ENCODE results near the gene CEP70.
"Not testable (repeated sequence)": the region's sequence is repeated elsewhere in the genome, so short reads cannot be mapped to it uniquely, and the experiment has no call there.

The CEP70 gene

GRCh38 chr3:138567403-138567802 lies 26.7 kb downstream of the CEP70 start:
- no peak for TF ChIP-seq CTCF (IDR thresholded peaks at IDR 0.05; ENCODE audit: low read depth, low read length, missing control alignments)
- in situ Hi-C loops (cut with HindIII; ENCODE audit: low sequenced_read_pairs) = no loop called here
- no peak for DNase-seq (ENCODE audit: low read depth)
- H3K4me3 ChIP-seq (ENCODE audit: low read depth, low read length) = no peak overlapping the region

GRCh38 chr3:138566293-138566692 lies 27.8 kb downstream of the CEP70 start:
- DNase-seq (ENCODE audit: low read depth); H3K4me3 ChIP-seq (ENCODE audit: low read depth, low read length); in situ Hi-C loops (cut with HindIII; ENCODE audit: low sequenced_read_pairs): not testable (repeated sequence)

- H3K4me3 ChIP-seq (ENCODE audit: low read depth, low read length); DNase-seq (ENCODE audit: low read depth); in situ Hi-C loops (cut with HindIII; ENCODE audit: low sequenced_read_pairs): not testable (repeated sequence)
Observed at GRCh38 chr3:138562902-138563301, 31.2 kb downstream of the CEP70 start.

- in situ Hi-C loops (cut with HindIII; ENCODE audit: low sequenced_read_pairs) = no loop called here
- no peak for TF ChIP-seq CTCF (IDR thresholded peaks at IDR 0.05; ENCODE audit: low read depth, low read length, missing control alignments)
- no peak overlapping the region for H3K4me3 ChIP-seq (ENCODE audit: low read depth, low read length)
- no peak for DNase-seq (ENCODE audit: low read depth)
Observed at GRCh38 chr3:138560501-138560900, 33.6 kb downstream of the CEP70 start.

GRCh38 chr3:138559134-138559533 lies 34.9 kb downstream of the CEP70 start:
- in situ Hi-C loops (cut with HindIII; ENCODE audit: low sequenced_read_pairs) = no loop called here
- H3K4me3 ChIP-seq (ENCODE audit: low read depth, low read length) = no peak overlapping the region
- DNase-seq (ENCODE audit: low read depth) = no peak
- no peak for TF ChIP-seq CTCF (IDR thresholded peaks at IDR 0.05; ENCODE audit: low read depth, low read length, missing control alignments)

GRCh38 chr3:138554775-138555174 lies 39.3 kb downstream of the CEP70 start:
- H3K4me3 ChIP-seq (ENCODE audit: low read depth, low read length); in situ Hi-C loops (cut with HindIII; ENCODE audit: low sequenced_read_pairs); DNase-seq (ENCODE audit: low read depth): not testable (repeated sequence)

GRCh38 chr3:138550958-138551357 lies 43.1 kb downstream of the CEP70 start:
- H3K4me3 ChIP-seq (ENCODE audit: low read depth, low read length); DNase-seq (ENCODE audit: low read depth); in situ Hi-C loops (cut with HindIII; ENCODE audit: low sequenced_read_pairs): not testable (repeated sequence)

- in situ Hi-C loops (cut with HindIII; ENCODE audit: low sequenced_read_pairs) = no loop called here
- no peak for TF ChIP-seq CTCF (IDR thresholded peaks at IDR 0.05; ENCODE audit: low read depth, low read length, missing control alignments)
- no peak overlapping the region for H3K4me3 ChIP-seq (ENCODE audit: low read depth, low read length)
- no peak for DNase-seq (ENCODE audit: low read depth)
Observed at GRCh38 chr3:138549179-138549977, 44.7 kb downstream of the CEP70 start.
